Left lung (tissue), 10 donors: ENCODE measurements around the gene TRIM42. TPM values are rescaled to one million over a fixed set of nuclear protein-coding genes. Genes with fewer than 3 reads are reported as not detected.

ENCODE experiments used
- ATAC-seq: fragments of 200-7000 bp; cut with Tn5 transposase; one replicate; pipeline ENCODE4 v1.9.1; 2020; ENCODE audit warnings: moderate library complexity
- DNase-seq, 4 donors: peaks; one replicate each; pipeline ENCODE4 v3.0.0-alpha.2; 2013 to 2020
- H3K27ac ChIP-seq, 2 donors: fragments of 200-600 bp; sonication (generic) in 1 of 2; one replicate each; pipeline versions ENCODE4 v1.5.0 to v1.8.0; 2020 to 2021
- H3K27me3 ChIP-seq, 2 donors: fragments of 200-600 bp; sonication (generic) in 1 of 2; one replicate each; pipeline versions ENCODE4 v1.5.0 to v1.8.0; 2020 to 2021
- H3K36me3 ChIP-seq, 2 donors: fragments of 200-600 bp; sonication (generic) in 1 of 2; one replicate each; pipeline versions ENCODE4 v1.5.0 to v1.8.0; 2020 to 2021
- H3K4me1 ChIP-seq, 2 donors: fragments of 200-600 bp; one replicate each; pipeline ENCODE4 v1.8.0; 2021
- H3K4me3 ChIP-seq, 2 donors: fragments of 200-600 bp; sonication (generic) in 1 of 2; one replicate each; pipeline versions ENCODE4 v1.5.0 to v1.8.0; 2020 to 2021; ENCODE audit warnings: mild to moderate bottlenecking in 1 of 2
- H3K9me3 ChIP-seq, 2 donors: fragments of 200-600 bp; sonication (generic) in 1 of 2; one replicate each; pipeline versions ENCODE4 v1.5.0 to v1.8.0; 2020 to 2021
- intact Hi-C, 2 donors: fragments of 100-400 bp; cut with DNase I; formaldehyde crosslinking; loops; one replicate each; pipeline versions ENCODE4 v1.11.2 to v1.14.2; 2022
- polyA plus RNA-seq, 6 donors: library from polyadenylated mRNA; unstranded; fragments of 120-200 nt; gene quantifications; one replicate each; pipeline ENCODE4 v1.2.1, GENCODE V29; 2013; ENCODE audit not compliant: insufficient read length in 6 of 6
- total RNA-seq, 2 donors: library from RNA; stranded (reverse); fragmentation: NEBNext Ultra II Directional; extraction: Animal tissue kit (Norgen Biotek cat#: 25700); gene quantifications; one replicate each; pipeline ENCODE4 v1.2.1, GENCODE V29; 2021
- TF ChIP-seq, protein P1 (sequence below), 2 donors: fragments of 200-600 bp; sonication (generic) in 1 of 2; IDR thresholded peaks; one replicate each; pipeline versions ENCODE4 v1.5.0 to v1.8.0; 2021; ENCODE audit warnings: antibody characterized with exemption in 2 of 2
- donor health status: DM: no; HTN: yes; CAD: no.
- donor health status: DM: no; HTN: no; CAD: no.

TRIM42 gene
- total and polyA plus RNA-seq, 8 donors, result not detected

DNA sequence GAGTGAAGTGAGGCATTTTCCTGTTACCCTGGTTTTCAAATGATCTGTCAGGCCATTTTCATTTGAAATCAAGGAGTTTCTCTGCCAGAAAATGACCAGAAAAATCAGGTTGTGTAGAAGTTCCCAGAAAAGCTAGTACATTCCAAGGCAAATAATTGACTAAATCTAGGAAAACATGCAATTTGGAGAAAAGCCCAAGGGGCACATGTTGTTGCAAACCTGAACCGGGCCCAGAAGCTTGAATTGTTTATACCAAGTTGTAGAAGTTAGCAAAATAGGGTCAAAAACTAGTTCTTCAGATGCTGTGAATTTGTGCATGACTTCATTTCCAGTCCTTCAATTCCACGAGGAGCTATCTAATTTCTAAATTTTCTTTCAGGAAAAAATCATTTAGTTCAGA is 31.0 kb downstream of the TRIM42 start:
- no peak for DNase-seq
- H3K27ac ChIP-seq, result no peak overlapping the region
- no peaks in the 10 kb centered on the region for H3K27me3 ChIP-seq
- no peaks in the 10 kb centered on the region for H3K36me3 ChIP-seq
- no peak for ATAC-seq
- H3K4me1 ChIP-seq, result no peaks in the 10 kb centered on the region
- H3K9me3 ChIP-seq, result peaks cover 0 to 4% of the 10 kb centered on the region in 2 donors
- intact Hi-C loops, result no loop called here
- no peak overlapping the region for H3K4me3 ChIP-seq
- TF ChIP-seq, protein P1, sequence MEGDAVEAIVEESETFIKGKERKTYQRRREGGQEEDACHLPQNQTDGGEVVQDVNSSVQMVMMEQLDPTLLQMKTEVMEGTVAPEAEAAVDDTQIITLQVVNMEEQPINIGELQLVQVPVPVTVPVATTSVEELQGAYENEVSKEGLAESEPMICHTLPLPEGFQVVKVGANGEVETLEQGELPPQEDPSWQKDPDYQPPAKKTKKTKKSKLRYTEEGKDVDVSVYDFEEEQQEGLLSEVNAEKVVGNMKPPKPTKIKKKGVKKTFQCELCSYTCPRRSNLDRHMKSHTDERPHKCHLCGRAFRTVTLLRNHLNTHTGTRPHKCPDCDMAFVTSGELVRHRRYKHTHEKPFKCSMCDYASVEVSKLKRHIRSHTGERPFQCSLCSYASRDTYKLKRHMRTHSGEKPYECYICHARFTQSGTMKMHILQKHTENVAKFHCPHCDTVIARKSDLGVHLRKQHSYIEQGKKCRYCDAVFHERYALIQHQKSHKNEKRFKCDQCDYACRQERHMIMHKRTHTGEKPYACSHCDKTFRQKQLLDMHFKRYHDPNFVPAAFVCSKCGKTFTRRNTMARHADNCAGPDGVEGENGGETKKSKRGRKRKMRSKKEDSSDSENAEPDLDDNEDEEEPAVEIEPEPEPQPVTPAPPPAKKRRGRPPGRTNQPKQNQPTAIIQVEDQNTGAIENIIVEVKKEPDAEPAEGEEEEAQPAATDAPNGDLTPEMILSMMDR (IDR thresholded peaks at IDR 0.05), result no peak

DNA sequence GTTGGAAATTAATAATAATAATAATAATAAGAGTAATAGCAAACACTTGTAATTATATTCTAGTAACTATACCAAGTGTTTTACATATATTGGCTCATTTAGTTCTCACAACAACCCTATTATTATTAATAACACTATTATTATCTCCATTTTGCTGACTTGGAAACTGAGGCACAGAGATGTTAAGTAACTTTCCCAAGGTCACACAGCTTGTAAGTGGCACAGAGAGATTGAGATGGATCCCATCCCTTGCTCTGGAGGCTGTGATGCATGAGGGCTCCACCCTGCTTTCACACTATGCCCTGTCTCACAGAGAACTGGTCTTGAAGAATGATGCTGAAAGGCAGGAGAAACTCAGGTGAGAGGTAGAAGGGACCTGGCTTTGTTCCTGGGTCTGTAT is 31.9 kb downstream of the TRIM42 start:
- Histone ChIP-seq H3K9me3 (peaks cover 0 to 4% of the 10 kb centered on the region in 2 donors), H3K27me3 (no peaks in the 10 kb centered on the region), H3K36me3 (no peaks in the 10 kb centered on the region), H3K27ac (no peak overlapping the region), H3K4me1 (no peaks in the 10 kb centered on the region), H3K4me3 (no peak overlapping the region)
- TF ChIP-seq, protein P1 (IDR thresholded peaks at IDR 0.05), result no peak
- ATAC-seq (no peak), DNase-seq (no peak)
- intact Hi-C loops, result no loop called here

DNA sequence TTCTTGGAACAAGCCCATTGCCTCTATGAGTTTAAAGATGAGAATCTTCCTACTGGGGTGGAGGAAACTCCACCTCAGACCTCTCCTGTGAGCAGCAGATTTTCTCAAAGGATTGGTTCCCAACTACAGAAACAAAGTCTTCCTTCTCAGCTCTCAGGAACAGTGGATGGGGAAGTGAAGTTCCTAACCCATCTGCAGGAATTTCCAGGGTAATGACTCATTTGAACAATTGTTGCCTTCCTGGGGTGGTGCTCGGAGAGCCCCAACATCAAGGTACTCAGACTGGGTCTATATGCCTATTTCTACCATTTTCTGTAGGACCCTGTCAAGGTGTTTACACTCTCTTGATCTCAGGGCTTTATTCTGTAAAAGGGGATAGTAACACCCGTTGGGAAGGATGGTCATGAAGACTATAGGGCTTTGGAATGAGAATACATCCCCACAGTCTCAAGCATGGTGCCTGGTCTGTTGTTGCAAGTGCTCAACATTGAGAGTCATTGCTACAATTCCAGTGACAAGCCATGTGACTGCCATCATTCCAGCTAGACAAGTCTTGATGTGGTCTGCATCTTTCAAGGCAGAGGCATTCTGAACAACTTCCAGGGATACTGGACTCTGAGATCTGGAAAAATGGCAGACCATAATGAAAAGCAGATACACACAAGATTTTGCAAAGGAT is 33.0 kb downstream of the TRIM42 start:
- ATAC-seq (no peak), DNase-seq (no peak)
- Histone ChIP-seq H3K4me1 (no peaks in the 10 kb centered on the region), H3K4me3 (no peak overlapping the region), H3K36me3 (no peaks in the 10 kb centered on the region), H3K9me3 (no peaks in the 10 kb centered on the region), H3K27ac (no peak overlapping the region), H3K27me3 (no peaks in the 10 kb centered on the region)
- intact Hi-C loops, result no loop called here
- TF ChIP-seq, protein P1 (IDR thresholded peaks at IDR 0.05), result no peak

DNA sequence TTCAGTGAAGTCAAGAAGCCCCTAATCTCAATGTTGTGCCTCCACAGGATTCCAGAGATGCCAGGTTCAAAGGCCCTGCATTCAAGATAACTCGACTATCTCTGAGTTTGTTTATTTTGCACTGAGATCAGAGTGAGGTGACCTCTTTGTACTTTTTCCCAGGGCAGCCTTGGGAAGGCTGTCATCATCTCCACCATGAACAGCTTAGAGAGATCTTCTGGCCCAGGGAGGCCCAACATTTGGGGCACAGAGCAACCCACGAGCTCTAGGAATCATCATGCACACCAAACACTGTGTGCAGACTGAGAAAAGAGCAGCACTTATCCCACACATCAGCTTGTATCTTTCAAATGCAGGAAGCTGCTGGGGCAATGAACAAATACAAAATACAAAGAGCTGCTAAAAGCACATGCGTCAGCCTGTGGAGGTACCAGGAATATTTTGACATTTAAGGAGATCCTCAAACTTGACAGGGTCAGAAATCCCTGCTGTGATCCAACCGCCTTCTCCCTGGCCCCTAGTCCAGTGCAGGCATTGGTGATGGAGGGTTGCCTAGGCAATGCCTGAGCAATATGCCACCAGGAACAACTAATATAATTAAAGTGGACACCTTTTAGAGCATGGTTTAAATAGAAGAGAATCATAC is 33.6 kb downstream of the TRIM42 start:
- no peaks in the 10 kb centered on the region for H3K27me3 ChIP-seq
- intact Hi-C loops, result no loop called here
- no peaks in the 10 kb centered on the region for H3K4me1 ChIP-seq
- ATAC-seq (no peak), DNase-seq (no peak)
- H3K9me3 ChIP-seq, result no peaks in the 10 kb centered on the region
- no peak overlapping the region for H3K4me3 ChIP-seq
- no peak overlapping the region for H3K27ac ChIP-seq
- no peaks in the 10 kb centered on the region for H3K36me3 ChIP-seq
- TF ChIP-seq, protein P1 (IDR thresholded peaks at IDR 0.05), result no peak

DNA sequence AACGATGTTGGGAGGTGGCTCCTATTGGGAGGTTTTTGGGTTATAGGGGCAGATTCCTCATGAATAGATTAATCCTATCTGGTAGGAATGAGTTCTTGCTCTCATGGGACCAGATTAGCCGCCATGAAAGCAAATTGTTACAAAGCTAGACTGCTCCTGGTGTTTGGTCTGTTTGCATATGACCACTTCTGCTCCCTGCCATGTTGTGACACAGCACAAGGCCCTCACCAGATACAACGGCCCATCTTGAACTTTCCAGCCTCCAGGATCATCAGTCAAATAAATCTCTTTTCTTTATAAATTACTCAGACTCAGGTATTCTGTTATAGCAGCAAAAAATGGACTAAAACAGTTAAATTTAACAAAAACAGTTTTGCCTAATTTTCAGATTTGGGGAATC is 34.4 kb downstream of the TRIM42 start:
- no peak overlapping the region for H3K27ac ChIP-seq
- no peaks in the 10 kb centered on the region for H3K36me3 ChIP-seq
- ATAC-seq (no peak), DNase-seq (no peak)
- TF ChIP-seq, protein P1 (IDR thresholded peaks at IDR 0.05), result no peak
- H3K9me3 ChIP-seq, result no peaks in the 10 kb centered on the region
- no peak overlapping the region for H3K4me3 ChIP-seq
- H3K27me3 ChIP-seq, result no peaks in the 10 kb centered on the region
- no peaks in the 10 kb centered on the region for H3K4me1 ChIP-seq
- intact Hi-C loops, result no loop called here
